HEK293T (cell line): ENCODE results near the gene XDH.

ENCODE experiments used
- ARNT ChIP-seq: fragments of 450-650 bp; IDR thresholded peaks from 2 replicates; pipeline ENCODE4 v1.6.1; 2017; ENCODE audit warnings: mild to moderate bottlenecking
- FOXA1 ChIP-seq: fragments of 450-650 bp; IDR thresholded peaks from 2 replicates; pipeline ENCODE4 v1.6.1; 2016; ENCODE audit warnings: mild to moderate bottlenecking
- FOXK2 ChIP-seq: fragments of 450-650 bp; IDR thresholded peaks from 2 replicates; pipeline ENCODE4 v1.6.1; 2016; ENCODE audit warnings: mild to moderate bottlenecking
- FOXM1 ChIP-seq: fragments of 450-650 bp; IDR thresholded peaks from 2 replicates; pipeline ENCODE4 v1.6.1; 2017; ENCODE audit warnings: mild to moderate bottlenecking, borderline replicate concordance
- HDGF ChIP-seq: fragments of 450-650 bp; IDR thresholded peaks from 2 replicates; pipeline ENCODE4 v1.6.1; 2017; ENCODE audit warnings: antibody characterized with exemption, borderline replicate concordance
- NFRKB ChIP-seq: fragments of 450-650 bp; IDR thresholded peaks from 2 replicates; pipeline ENCODE4 v1.6.1; 2016; ENCODE audit warnings: mild to moderate bottlenecking, moderate library complexity
- PKNOX1 ChIP-seq: fragments of 450-650 bp; IDR thresholded peaks from 2 replicates; pipeline ENCODE4 v1.6.1; 2016
- ZNF384 ChIP-seq: fragments of 450-650 bp; IDR thresholded peaks from 2 replicates; pipeline ENCODE4 v1.6.1; 2016

GRCh38 chr2:31337860-31338259 lies 76.7 kb downstream of the XDH start:
- TF ChIP-seq FOXM1 (no peak), ZNF384 (no peak), ARNT (no peak), HDGF (no peak), FOXA1 (no peak), FOXK2 (no peak), PKNOX1 (no peak), NFRKB (no peak)
